ENCODE data around the gene PRKAR1A. TPM values are rescaled to one million over a fixed set of nuclear protein-coding genes. Genes with fewer than 3 reads are reported as not detected.

Gene PRKAR1A
- total RNA-seq, 1 donor from 2014 or later = 733 TPM

DNA sequence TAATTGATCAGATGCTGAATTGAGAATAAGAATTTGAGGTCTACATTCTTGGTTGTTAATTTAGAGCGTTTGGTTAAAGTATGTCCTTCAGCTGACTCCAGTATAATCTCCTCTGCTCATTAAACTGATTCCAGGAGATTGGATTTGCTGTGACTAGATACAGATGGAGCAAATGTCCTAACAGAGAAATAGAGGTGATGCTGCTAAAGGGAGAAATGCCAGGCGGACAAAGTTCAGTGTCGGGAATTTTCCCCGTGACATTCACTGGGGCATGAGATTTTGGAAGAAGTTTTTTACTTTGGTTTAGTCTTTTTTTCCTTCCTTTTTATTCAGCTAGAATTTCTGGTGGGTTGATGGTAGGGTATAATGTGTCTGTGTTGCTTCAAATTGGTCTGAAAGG lies 19.0 kb downstream of the PRKAR1A start:
- no peak for DNase-seq
- no peak overlapping the region for H3K4me3 ChIP-seq
- peaks cover 99% of the 10 kb centered on the region for H3K36me3 ChIP-seq
- H3K9me3 ChIP-seq (replicated peaks) = no peaks in the 10 kb centered on the region
- H3K27me3 ChIP-seq (ENCODE audit: low read depth) = no peaks in the 10 kb centered on the region
- H3K27ac ChIP-seq (replicated peaks) = peak overlapping the region; percentile 14
- TF ChIP-seq, protein P1, sequence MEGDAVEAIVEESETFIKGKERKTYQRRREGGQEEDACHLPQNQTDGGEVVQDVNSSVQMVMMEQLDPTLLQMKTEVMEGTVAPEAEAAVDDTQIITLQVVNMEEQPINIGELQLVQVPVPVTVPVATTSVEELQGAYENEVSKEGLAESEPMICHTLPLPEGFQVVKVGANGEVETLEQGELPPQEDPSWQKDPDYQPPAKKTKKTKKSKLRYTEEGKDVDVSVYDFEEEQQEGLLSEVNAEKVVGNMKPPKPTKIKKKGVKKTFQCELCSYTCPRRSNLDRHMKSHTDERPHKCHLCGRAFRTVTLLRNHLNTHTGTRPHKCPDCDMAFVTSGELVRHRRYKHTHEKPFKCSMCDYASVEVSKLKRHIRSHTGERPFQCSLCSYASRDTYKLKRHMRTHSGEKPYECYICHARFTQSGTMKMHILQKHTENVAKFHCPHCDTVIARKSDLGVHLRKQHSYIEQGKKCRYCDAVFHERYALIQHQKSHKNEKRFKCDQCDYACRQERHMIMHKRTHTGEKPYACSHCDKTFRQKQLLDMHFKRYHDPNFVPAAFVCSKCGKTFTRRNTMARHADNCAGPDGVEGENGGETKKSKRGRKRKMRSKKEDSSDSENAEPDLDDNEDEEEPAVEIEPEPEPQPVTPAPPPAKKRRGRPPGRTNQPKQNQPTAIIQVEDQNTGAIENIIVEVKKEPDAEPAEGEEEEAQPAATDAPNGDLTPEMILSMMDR (IDR thresholded peaks at IDR 0.05; ENCODE audit: borderline replicate concordance) = no peak
- peaks cover 81% of the 10 kb centered on the region for H3K4me1 ChIP-seq
- intact Hi-C loops (cut with micrococcal nuclease) = no loop called here

DNA sequence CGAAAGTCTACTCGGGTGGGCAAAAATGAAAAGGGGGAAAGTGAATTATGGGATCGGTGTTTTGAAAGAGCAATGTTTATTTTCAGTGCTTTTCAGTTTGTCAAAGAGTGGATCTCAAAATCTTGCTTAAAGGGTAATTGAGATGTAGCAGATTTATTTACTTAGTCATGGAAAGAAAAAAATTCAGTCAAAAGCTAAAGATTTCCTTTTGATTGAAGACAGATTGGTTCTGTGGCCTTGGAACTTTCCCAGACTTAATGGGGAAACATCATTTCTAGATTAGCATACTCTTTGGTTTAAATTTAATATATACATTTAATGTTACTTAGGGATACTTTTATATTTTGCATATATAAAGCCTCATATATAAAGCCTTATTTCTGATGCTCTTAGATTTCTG lies 20.6 kb downstream of the PRKAR1A start:
- DNase-seq = no peak
- intact Hi-C loops (cut with micrococcal nuclease) = no loop called here
- H3K27me3 ChIP-seq (ENCODE audit: low read depth) = no peaks in the 10 kb centered on the region
- no peak overlapping the region for H3K27ac ChIP-seq (replicated peaks)
- TF ChIP-seq, protein P1 (IDR thresholded peaks at IDR 0.05; ENCODE audit: borderline replicate concordance) = no peak
- no peaks in the 10 kb centered on the region for H3K9me3 ChIP-seq (replicated peaks)
- peaks cover 99% of the 10 kb centered on the region for H3K36me3 ChIP-seq
- H3K4me1 ChIP-seq = peaks cover 76% of the 10 kb centered on the region
- no peak overlapping the region for H3K4me3 ChIP-seq

DNA sequence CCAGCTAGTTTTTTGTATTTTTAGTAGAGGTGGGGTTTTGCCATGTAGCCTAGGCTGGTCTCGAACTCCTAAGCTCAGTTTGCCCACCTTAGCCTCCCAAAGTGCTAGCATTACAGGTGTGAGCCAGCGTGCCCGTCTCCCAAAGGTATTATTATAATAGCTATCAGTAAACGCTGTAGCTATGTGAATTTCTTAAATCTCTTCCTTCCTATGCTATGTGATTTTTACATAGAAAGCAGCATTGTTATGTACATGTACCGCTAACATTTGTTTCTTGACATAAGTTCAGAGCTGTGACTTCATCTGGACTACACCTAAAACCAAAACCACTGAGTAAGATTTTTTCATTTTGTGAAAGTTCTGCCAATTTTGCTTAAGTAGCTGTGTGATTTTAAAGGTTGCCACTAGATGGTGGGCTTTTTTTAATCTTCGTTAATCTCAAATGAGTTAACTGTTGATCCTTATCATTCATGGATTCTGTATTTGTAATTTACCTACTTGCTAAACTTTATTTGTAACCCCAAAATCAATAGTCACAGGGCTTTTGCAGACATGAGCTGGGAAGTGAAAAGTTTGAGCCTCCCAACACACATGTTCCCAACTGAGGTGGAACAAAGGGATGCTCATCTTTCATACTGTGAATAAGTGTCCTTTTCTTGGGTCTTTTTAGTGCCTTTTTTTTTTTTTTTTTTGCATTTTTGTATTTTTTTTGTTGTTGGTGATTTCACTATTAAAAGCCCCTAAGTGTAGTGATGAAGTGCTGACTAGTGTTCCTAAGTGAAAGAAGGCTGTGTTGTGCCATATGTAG lies 21.9 kb downstream of the PRKAR1A start:
- H3K27ac ChIP-seq (replicated peaks) = peak overlapping the region; percentile 10
- intact Hi-C loops (cut with micrococcal nuclease) = no loop called here
- H3K4me1 ChIP-seq = peaks cover 71% of the 10 kb centered on the region
- TF ChIP-seq, protein P1 (IDR thresholded peaks at IDR 0.05; ENCODE audit: borderline replicate concordance) = peak; percentile 50
- H3K27me3 ChIP-seq (ENCODE audit: low read depth) = no peaks in the 10 kb centered on the region
- H3K9me3 ChIP-seq (replicated peaks) = no peaks in the 10 kb centered on the region
- H3K4me3 ChIP-seq = no peak overlapping the region
- DNase-seq = no peak
- H3K36me3 ChIP-seq = peaks cover 99% of the 10 kb centered on the region

DNA sequence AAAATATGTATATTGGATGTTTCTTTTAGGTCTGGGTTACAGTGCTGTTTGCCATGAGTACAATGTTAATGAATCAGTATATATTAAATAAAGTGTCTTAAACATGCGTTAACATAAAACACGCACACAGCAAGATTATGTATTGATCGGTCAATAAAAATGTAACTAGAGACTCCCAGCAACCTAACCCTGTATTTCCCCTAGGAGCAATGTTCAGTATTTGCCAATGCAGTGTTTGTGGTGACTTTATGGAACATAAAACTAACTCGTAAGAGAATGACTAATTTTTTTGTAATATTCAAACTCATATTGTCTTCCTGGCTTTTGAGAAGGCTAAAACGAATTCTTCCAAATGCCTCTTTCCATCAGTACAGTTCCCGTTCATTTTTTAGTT lies 22.5 kb downstream of the PRKAR1A start:
- DNase-seq = no peak
- H3K4me1 ChIP-seq = peaks cover 71% of the 10 kb centered on the region
- H3K9me3 ChIP-seq (replicated peaks) = no peaks in the 10 kb centered on the region
- H3K4me3 ChIP-seq = no peak overlapping the region
- intact Hi-C loops (cut with micrococcal nuclease) = no loop called here
- TF ChIP-seq, protein P1 (IDR thresholded peaks at IDR 0.05; ENCODE audit: borderline replicate concordance) = no peak
- H3K27ac ChIP-seq (replicated peaks) = no peak overlapping the region
- H3K27me3 ChIP-seq (ENCODE audit: low read depth) = no peaks in the 10 kb centered on the region
- H3K36me3 ChIP-seq = peaks cover 99% of the 10 kb centered on the region

DNA sequence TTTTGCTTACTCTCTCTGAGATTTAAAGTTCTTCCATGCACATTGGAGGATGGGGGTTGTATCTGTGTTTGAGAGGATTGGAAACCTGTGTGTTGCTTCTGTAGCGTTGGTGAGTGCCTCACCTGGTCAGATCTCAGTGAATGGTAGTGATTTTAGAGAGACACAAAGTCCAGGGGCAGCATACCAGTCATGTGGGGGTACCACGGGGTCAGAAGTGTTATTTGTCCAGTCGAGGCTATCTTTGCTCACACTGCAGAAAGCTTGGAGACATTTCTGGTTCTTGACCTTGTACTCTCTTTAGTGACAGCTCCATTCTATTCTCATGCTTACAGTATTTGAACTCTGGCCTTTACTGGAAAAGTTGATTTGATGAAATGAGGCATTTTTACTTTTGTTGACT lies 23.7 kb downstream of the PRKAR1A start:
- Histone ChIP-seq H3K9me3 (replicated peaks) (no peaks in the 10 kb centered on the region), H3K36me3 (peaks cover 95% of the 10 kb centered on the region), H3K27ac (replicated peaks) (peak overlapping the region; percentile 46), H3K4me1 (peaks cover 59% of the 10 kb centered on the region), H3K4me3 (no peak overlapping the region), H3K27me3 (ENCODE audit: low read depth) (no peaks in the 10 kb centered on the region)
- TF ChIP-seq, protein P1 (IDR thresholded peaks at IDR 0.05; ENCODE audit: borderline replicate concordance) = no peak
- no peak for DNase-seq
- intact Hi-C loops (cut with micrococcal nuclease) = no loop called here
